H9 (cell line): ENCODE results near the gene LHCGR. TPM values are rescaled to one million over a fixed set of nuclear protein-coding genes. Genes with fewer than 3 reads are reported as not detected.
A peak's percentile ranks its signal among the peaks of the same experiment; 100 is the strongest.

ENCODE experiments used
- DNase-seq: peaks from one replicate; pipeline ENCODE4 v3.0.0-alpha.2; 2017
- H2AFZ ChIP-seq: one replicate; pipeline ENCODE4 v1.6.1; 2013; ENCODE audit warnings: mild to moderate bottlenecking, low read length, control low read depth, moderate library complexity
- H2AK5ac ChIP-seq: 2 replicates; pipeline ENCODE4 v1.6.1; 2013; ENCODE audit warnings: low read length, control low read depth, mixed read lengths; ENCODE audit not compliant: insufficient read length
- H2BK120ac ChIP-seq: one replicate; pipeline ENCODE4 v1.6.1; 2013; ENCODE audit warnings: low read depth, mild to moderate bottlenecking, low read length, control low read depth, inconsistent platforms; ENCODE audit not compliant: poor library complexity, severe bottlenecking
- H2BK12ac ChIP-seq: 2 replicates; pipeline ENCODE4 v1.6.1; 2013; ENCODE audit warnings: low read length, control low read depth, mixed read lengths, low read depth; ENCODE audit not compliant: insufficient read length
- H2BK15ac ChIP-seq: 2 replicates; pipeline ENCODE4 v1.6.1; 2013; ENCODE audit warnings: low read depth, low read length, control low read depth
- H2BK20ac ChIP-seq: one replicate; pipeline ENCODE4 v1.6.1; 2013; ENCODE audit warnings: low read depth, mild to moderate bottlenecking, low read length, control low read depth, inconsistent platforms; ENCODE audit not compliant: poor library complexity, severe bottlenecking
- H2BK5ac ChIP-seq: 2 replicates; pipeline ENCODE4 v1.6.1; 2013; ENCODE audit warnings: low read length, control low read depth, mixed read lengths; ENCODE audit not compliant: insufficient read length
- H3K14ac ChIP-seq: 2 replicates; pipeline ENCODE4 v1.6.1; 2013; ENCODE audit warnings: low read length, control low read depth; ENCODE audit not compliant: insufficient read depth
- H3K18ac ChIP-seq: 2 replicates; pipeline ENCODE4 v1.6.1; 2013; ENCODE audit warnings: low read depth, mild to moderate bottlenecking, mixed read lengths, low read length, control low read depth; ENCODE audit not compliant: insufficient read length
- H3K23ac ChIP-seq: 2 replicates; pipeline ENCODE4 v1.6.1; 2013; ENCODE audit warnings: low read length, control low read depth, mixed read lengths, low read depth; ENCODE audit not compliant: insufficient read length
- H3K23me2 ChIP-seq: 2 replicates; pipeline ENCODE4 v1.6.1; 2013; ENCODE audit warnings: low read depth, mild to moderate bottlenecking, mixed read lengths, low read length, control low read depth; ENCODE audit not compliant: insufficient read length, poor library complexity, severe bottlenecking
- H3K27ac ChIP-seq: 2 replicates; pipeline ENCODE4 v1.5.1; 2013; ENCODE audit warnings: low read length, control low read depth, mixed read lengths, low read depth; ENCODE audit not compliant: insufficient read length
- H3K27me3 ChIP-seq: 2 replicates; pipeline ENCODE4 v1.6.1; 2013; ENCODE audit warnings: low read length, control low read depth, inconsistent platforms; ENCODE audit not compliant: insufficient read depth
- H3K4ac ChIP-seq: 2 replicates; pipeline ENCODE4 v1.6.1; 2013; ENCODE audit warnings: low read depth, mild to moderate bottlenecking, control low read depth, inconsistent platforms, low read length, moderate library complexity
- H3K4me1 ChIP-seq: 2 replicates; pipeline ENCODE4 v1.6.1; 2013; ENCODE audit warnings: low read length, control low read depth, inconsistent platforms; ENCODE audit not compliant: insufficient read depth
- H3K4me2 ChIP-seq: 2 replicates; pipeline ENCODE4 v1.6.1; 2013; ENCODE audit warnings: low read length, control low read depth, mixed read lengths; ENCODE audit not compliant: insufficient read length, insufficient read depth
- H3K56ac ChIP-seq: 2 replicates; pipeline ENCODE4 v1.6.1; 2013; ENCODE audit warnings: low read depth, mild to moderate bottlenecking, mixed read lengths, low read length, control low read depth; ENCODE audit not compliant: insufficient read length
- H3K79me1 ChIP-seq: 2 replicates; pipeline ENCODE4 v1.6.1; 2013; ENCODE audit warnings: low read depth, mild to moderate bottlenecking, moderate library complexity, low read length, control low read depth, inconsistent platforms; ENCODE audit not compliant: insufficient read depth, poor library complexity, severe bottlenecking
- H3K79me2 ChIP-seq: 2 replicates; pipeline ENCODE4 v1.6.1; 2013; ENCODE audit warnings: low read length, control low read depth, inconsistent platforms; ENCODE audit not compliant: insufficient read depth
- H3K9ac ChIP-seq: 2 replicates; pipeline ENCODE4 v1.6.1; 2013; ENCODE audit warnings: low read length, control low read depth, mixed read lengths; ENCODE audit not compliant: insufficient read length; ENCODE audit errors: extremely low read depth
- H3K9me3 ChIP-seq: one replicate; pipeline ENCODE4 v1.6.1; 2013; ENCODE audit warnings: low read depth, low read length, inconsistent platforms; ENCODE audit not compliant: control insufficient read depth
- H3T11ph ChIP-seq: one replicate; pipeline ENCODE4 v1.6.1; 2013; ENCODE audit warnings: mild to moderate bottlenecking, low read length, control low read depth, inconsistent platforms
- H4K20me1 ChIP-seq: one replicate; pipeline ENCODE4 v1.6.1; 2013; ENCODE audit not compliant: control insufficient read depth, insufficient read length, insufficient read depth
- H4K5ac ChIP-seq: 2 replicates; pipeline ENCODE4 v1.6.1; 2013; ENCODE audit warnings: low read depth, mild to moderate bottlenecking, mixed read lengths, low read length, control low read depth; ENCODE audit not compliant: insufficient read length
- H4K8ac ChIP-seq: replicated peaks from 2 replicates; pipeline ENCODE4 v1.6.1; 2013; ENCODE audit warnings: low read length, control low read depth, mixed read lengths, low read depth; ENCODE audit not compliant: insufficient read length
- H4K91ac ChIP-seq: 2 replicates; pipeline ENCODE4 v1.6.1; 2013; ENCODE audit warnings: low read depth, mild to moderate bottlenecking, moderate library complexity, mixed read lengths, low read length, control low read depth; ENCODE audit not compliant: insufficient read length
- H3K27ac Mint-ChIP-seq, 3 experiments: 2 replicates in 2 of 3; 3 replicates in 1 of 3; pipeline ENCODE4 v1.8.0; 2020 to 2021; ENCODE audit warnings: mixed read lengths in 3 of 3, mild to moderate bottlenecking in 1 of 3, moderate library complexity in 1 of 3
- H3K27me3 Mint-ChIP-seq: 2 replicates; pipeline ENCODE4 v1.8.0; 2021; ENCODE audit warnings: low read depth, mild to moderate bottlenecking, moderate library complexity, mixed read lengths
- H3K36me3 Mint-ChIP-seq, 3 experiments: 2 replicates in 2 of 3; 3 replicates in 1 of 3; pipeline ENCODE4 v1.8.0; 2020 to 2021; ENCODE audit warnings: low read depth in 3 of 3, mixed read lengths in 3 of 3; ENCODE audit not compliant: insufficient read depth in 1 of 3
- H3K4me1 Mint-ChIP-seq, 2 experiments: 2 replicates each; pipeline ENCODE4 v1.8.0; 2020; ENCODE audit warnings: mixed read lengths in 2 of 2
- H3K4me3 Mint-ChIP-seq, 2 experiments: 2 replicates in 1 of 2; 3 replicates in 1 of 2; pipeline ENCODE4 v1.8.0; 2020 to 2021; ENCODE audit warnings: mild to moderate bottlenecking in 2 of 2, mixed read lengths in 2 of 2, moderate library complexity in 1 of 2
- H3K9me3 Mint-ChIP-seq, 2 experiments: 2 replicates in 1 of 2; 3 replicates in 1 of 2; pipeline ENCODE4 v1.8.0; 2020; ENCODE audit warnings: mild to moderate bottlenecking in 2 of 2, mixed read lengths in 2 of 2, moderate library complexity in 1 of 2
- WGBS: extraction: QIAGEN DNeasy Blood & Tissue Kit; methylation state at CpG from one replicate; pipeline ENCODE4 v1.1.7; 2013; ENCODE audit warnings: missing lambda C conversion rate, low lambda C conversion rate, mixed read lengths; ENCODE audit not compliant: insufficient read length; ENCODE audit errors: extremely low coverage; 5-methylcytosine and 5-hydroxymethylcytosine counted together
- total RNA-seq: library from RNA; stranded (reverse); gene quantifications from 2 replicates; pipeline ENCODE4 v1.2.1, GENCODE V29; 2021
- TF ChIP-seq, protein P1 (sequence below): fragments of 200-600 bp; sonication (generic); conservative IDR thresholded peaks from 3 replicates; pipeline ENCODE4 v1.8.0; 2021; ENCODE audit warnings: antibody characterized with exemption, mild to moderate bottlenecking

LHCGR gene
- total RNA-seq, 1 experiment from 2014 or later, result 0.44 TPM

DNA sequence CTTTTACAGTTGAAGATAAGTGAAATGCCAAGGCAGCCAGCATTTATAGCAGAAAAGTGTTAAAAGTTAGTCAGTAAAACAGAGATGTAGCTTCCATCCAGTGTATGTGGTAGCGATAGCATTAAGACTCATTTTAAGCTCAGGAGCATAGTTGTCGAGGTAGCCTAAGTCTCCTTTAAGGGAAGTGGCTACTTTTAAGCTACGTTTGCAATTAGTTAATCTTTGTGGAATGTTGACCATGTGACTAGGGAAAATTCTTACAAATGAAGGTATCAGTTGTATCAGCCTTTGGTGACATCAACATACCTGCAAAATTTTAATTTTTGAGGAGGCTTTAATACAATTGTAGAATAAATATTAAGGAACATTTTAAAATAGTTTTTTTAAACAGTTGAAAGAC lies 61.9 kb downstream of the LHCGR start:
- Histone ChIP-seq H3K27ac (no peak overlapping the region), H3K23ac (no peak overlapping the region), H3K4me1 (peaks cover 4% of the 10 kb centered on the region; the same call in 1 of the 2 replicates), H4K8ac (no peak overlapping the region), H3K14ac (no peak overlapping the region), H3K9me3 (no peaks in the 10 kb centered on the region), H4K91ac (no peak overlapping the region), H2BK20ac (no peak overlapping the region), H2BK5ac (no peak overlapping the region), H3K79me2 (no peaks in the 10 kb centered on the region), H2BK120ac (no peak overlapping the region), H3K9ac (no peak overlapping the region), H2AFZ (no peak overlapping the region), H3K4me2 (no peak overlapping the region), H3K56ac (no peak overlapping the region), H3K27me3 (no peaks in the 10 kb centered on the region), H2BK15ac (no peak overlapping the region), H3K18ac (no peak overlapping the region), H3K79me1 (no peaks in the 10 kb centered on the region), H2BK12ac (no peak overlapping the region), H4K5ac (no peak overlapping the region), H3T11ph (no peak overlapping the region), H2AK5ac (no peak overlapping the region), H3K23me2 (no peaks in the 10 kb centered on the region), H3K4ac (no peak overlapping the region), H4K20me1 (no peaks in the 10 kb centered on the region)
- TF ChIP-seq, protein P1, sequence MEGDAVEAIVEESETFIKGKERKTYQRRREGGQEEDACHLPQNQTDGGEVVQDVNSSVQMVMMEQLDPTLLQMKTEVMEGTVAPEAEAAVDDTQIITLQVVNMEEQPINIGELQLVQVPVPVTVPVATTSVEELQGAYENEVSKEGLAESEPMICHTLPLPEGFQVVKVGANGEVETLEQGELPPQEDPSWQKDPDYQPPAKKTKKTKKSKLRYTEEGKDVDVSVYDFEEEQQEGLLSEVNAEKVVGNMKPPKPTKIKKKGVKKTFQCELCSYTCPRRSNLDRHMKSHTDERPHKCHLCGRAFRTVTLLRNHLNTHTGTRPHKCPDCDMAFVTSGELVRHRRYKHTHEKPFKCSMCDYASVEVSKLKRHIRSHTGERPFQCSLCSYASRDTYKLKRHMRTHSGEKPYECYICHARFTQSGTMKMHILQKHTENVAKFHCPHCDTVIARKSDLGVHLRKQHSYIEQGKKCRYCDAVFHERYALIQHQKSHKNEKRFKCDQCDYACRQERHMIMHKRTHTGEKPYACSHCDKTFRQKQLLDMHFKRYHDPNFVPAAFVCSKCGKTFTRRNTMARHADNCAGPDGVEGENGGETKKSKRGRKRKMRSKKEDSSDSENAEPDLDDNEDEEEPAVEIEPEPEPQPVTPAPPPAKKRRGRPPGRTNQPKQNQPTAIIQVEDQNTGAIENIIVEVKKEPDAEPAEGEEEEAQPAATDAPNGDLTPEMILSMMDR, result no peak
- Mint-ChIP-seq H3K4me1 (peaks cover 40 to 50% of the 10 kb centered on the region in 2 experiments), H3K27ac (peak overlapping the region in 2 of 3 experiments; percentile 3 to 7; a peak in 2 of 7 replicates), H3K9me3 (no peaks in the 10 kb centered on the region), H3K27me3 (no peaks in the 10 kb centered on the region), H3K36me3 (no peaks in the 10 kb centered on the region), H3K4me3 (no peak overlapping the region)
- no CpG with 5 or more reads among the region's 3 CpGs for WGBS
- no peak for DNase-seq
